GM18499 (cell line): Measurements from ENCODE around the gene RABGAP1L.
"Not testable (repeated sequence)": the region's sequence is repeated elsewhere in the genome, so short reads cannot be mapped to it uniquely, and the experiment has no call there.

ENCODE experiments used
- ATAC-seq: cut with Tn5 transposase; IDR thresholded peaks from one replicate; pipeline ENCODE4 v1.9.1; 2021; ENCODE audit warnings: moderate number of reproducible peaks; ENCODE audit not compliant: insufficient read depth, unreplicated experiment

The RABGAP1L gene

DNA sequence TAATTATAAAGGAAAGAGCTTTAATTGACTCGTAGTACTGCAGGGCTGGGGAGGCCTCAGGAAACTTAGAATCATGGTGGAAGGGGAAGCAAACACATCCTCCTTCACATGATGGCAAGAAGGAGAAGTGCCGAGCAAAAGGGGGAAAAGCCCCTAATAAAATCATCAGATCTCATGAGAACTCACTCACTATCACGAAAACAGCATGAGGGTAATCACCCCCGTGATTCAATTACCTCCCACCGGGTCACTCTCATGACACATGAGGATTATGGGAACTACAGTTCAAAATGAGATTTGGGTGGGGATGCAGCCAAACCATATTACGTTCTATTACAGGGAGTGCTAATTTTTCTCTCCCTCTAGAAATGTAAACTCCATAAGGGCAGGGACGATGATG, 878.1 kb downstream of the RABGAP1L start:
- ATAC-seq, result no peak

DNA sequence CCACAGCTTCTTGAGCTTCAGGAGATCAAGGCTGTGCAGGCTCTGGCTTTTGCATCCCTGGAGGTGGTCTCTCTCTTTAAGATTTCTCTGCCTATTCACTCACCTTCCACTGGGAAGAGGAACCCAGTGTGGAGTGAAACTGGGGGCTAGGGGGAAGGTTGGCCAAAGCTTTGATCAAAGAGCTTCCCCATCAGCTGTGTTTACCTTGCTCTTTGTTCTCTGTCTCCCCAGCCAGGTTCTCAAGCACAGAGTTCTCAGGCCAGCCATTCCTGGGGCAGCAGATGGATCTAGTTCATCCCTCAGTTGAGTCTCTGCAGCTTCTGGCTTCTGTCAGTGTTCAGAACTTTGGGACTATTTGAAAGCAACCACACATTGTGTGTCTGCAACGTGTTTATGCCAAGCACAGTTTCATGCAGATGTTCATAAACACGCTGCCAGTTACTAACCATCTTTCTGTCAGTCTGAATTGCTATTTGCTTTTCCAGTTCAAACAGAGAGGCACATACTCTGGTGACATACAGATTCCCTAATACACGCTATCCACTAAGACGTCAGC, 881.1 kb downstream of the RABGAP1L start:
- ATAC-seq, result no peak

DNA sequence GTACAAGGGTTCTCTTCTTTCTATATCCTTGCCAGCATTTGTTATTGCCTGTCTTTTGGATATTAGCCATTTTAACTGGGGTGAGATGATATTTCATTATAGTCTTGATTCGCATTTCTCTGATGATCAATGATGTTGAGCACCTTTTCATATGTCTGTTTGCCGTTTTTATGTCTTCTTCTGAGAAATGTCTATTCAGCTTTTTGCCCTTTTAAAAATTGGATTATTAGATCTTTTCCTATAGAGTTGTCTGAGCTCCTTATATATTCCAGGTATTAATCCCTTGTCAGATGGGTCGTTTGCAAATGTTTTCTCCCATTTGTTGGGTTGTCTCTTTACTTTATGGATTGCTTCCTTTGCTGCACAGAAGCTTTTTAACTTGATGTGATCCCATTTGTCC, 883.3 kb downstream of the RABGAP1L start:
- no peak for ATAC-seq

- ATAC-seq, result no peak
Measured at GRCh38 chr1:175043824-175044223, 884.5 kb downstream of the RABGAP1L start.

DNA sequence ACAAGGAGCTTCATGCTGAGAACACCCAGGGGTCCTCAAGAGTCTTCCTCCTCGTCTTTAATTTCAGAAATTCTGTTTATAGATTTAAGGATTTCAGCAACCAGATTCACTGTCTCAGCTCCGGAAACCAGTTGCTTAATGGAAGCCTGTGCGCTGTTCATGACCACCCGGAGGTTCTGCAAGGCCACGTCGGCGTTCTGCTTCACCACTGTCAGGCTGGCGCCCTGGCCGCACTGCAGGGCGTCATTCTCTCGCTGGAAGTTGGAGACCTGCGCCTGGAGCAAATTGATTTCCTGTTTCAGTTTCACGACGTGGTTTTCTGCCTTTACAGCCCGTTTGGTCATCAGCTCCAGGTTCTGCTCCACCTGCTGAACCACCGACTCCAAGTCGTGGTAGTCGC, 885.3 kb downstream of the RABGAP1L start:
- ATAC-seq, result not testable (repeated sequence)
